ENCODE results near the gene GLYATL3.

GLYATL3 gene

DNA sequence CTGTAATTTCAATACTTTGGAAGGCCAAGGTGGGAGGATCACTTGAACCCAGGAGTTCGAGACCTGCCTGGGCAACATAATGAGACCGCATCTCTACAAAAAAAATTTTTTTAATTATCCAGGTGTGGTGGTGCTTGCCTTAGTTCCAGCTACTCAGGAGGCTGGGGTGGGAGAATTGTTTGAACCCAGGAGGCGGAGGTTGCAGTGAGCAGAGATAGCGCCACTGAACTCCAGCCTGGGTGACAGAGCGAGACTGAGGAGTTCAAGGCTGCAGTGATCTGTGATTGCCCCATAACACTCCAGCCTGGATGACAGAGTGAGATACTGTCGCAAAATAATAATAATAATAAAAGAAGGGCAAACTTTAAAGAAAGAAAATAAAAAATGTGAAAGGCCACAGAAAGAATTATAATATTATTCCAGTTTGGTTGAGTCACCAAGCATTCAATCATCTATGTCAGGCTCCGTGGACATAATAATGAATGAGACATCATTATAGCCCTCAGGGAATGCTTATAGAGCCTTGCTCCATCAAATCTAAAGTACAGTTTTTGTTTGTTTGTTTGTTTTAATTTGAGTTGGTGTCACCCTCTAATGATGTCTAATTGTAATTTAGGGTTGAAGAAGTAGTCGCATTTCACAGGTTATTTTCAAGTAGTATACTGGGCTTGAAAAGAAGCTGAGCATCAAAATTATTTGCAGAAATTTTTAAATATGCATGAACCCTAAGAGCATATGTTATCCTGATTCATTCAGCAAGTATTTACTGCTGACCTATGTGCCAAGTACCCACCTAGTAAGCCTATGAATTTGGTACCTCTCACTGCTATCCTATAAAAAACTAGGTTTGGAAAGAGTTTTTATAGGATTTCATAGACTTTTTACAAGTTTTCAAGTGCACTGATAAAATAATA is 15.1 kb downstream of the GLYATL3 start:
- no peak for DNase-seq (ENCODE audit: low read depth in 3 of 3)

DNA sequence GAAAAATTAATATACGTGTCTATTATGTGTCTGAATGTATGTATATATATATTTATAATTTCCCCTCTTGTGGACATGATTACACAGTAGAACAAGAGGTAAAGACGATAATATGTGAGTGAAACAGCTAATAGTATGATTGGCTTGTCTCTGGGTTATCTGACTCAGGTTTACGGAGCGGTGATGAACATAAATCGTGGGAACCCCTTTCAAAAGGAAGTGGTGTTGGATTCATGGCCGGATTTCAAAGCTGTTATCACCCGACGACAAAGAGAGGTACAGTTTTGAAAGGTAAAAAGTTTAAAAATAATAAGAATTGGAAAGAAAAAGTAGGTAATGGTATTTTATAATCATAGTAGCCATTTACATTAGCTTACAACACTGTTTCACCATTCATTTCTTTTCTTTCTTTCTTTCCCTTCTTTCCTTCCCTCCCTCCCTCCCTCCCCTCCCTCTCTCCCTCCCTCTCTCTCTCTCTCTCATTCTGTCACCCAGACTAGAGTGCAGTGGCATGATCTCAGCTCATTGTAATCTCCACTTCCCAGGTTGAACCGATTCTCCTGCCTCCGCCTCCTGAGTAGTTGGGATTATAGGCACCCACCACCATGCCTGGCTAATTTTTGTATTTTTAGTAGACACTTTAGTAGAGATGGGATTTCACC is 15.9 kb downstream of the GLYATL3 start:
- DNase-seq (ENCODE audit: low read depth in 3 of 3) = no peak

DNA sequence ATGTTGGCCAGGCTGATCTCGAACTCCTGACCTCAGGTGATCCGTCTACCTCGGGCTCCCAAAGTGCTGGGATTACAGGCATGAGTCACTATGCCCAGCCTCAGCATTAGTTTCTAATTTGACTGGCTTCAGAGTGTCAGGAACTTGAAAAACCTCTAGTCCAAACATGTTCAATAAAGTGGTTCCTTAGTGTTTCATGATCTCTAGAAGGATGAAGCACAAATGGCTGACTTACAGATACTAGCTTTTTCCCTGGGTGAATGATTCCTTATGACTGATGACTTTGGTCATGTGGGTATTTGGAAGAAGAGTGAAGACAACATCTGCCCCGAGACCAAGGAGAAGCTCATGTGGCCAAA is 16.4 kb downstream of the GLYATL3 start:
- DNase-seq (ENCODE audit: low read depth in 3 of 3) = no peak

DNA sequence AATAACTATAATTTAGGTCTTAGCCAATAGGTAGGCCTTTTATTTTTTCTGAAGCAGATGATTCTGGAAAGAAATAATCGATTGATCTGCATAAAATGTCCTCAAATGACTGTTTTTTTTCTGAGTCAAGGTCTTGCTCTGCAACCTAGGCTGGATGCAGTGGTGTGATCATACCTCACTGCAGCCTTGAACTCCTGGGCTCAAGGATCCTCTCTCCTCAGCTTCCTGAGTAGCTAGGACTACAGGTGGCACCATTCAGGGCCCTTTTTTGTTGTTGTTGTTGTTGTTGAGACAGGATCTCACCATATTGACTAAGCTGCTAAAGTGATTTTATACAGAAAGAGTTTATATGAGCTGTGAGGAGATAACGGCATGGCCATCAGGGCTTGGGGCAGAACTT is 18.2 kb downstream of the GLYATL3 start:
- no peak for DNase-seq (ENCODE audit: low read depth in 3 of 3)

DNA sequence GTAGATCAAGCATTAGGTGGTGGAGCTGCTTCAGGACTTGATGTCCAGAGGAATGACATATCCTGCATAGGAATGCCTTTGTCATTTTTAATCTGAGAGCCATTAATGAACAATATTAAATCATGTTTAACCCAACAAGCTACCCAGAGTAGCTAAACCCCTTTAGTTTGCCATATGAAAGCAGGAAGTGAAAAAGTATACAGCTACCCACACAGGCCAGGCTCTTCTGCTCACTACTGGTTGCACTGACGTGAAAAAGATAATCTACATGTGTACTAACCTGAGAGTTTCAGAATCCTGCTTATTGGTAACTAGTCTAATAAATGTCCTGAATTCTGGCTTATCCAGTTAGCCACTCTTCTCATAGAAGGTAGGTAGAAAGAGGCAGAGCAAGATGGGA is 19.9 kb downstream of the GLYATL3 start:
- no peak for DNase-seq (ENCODE audit: low read depth in 3 of 3)

DNA sequence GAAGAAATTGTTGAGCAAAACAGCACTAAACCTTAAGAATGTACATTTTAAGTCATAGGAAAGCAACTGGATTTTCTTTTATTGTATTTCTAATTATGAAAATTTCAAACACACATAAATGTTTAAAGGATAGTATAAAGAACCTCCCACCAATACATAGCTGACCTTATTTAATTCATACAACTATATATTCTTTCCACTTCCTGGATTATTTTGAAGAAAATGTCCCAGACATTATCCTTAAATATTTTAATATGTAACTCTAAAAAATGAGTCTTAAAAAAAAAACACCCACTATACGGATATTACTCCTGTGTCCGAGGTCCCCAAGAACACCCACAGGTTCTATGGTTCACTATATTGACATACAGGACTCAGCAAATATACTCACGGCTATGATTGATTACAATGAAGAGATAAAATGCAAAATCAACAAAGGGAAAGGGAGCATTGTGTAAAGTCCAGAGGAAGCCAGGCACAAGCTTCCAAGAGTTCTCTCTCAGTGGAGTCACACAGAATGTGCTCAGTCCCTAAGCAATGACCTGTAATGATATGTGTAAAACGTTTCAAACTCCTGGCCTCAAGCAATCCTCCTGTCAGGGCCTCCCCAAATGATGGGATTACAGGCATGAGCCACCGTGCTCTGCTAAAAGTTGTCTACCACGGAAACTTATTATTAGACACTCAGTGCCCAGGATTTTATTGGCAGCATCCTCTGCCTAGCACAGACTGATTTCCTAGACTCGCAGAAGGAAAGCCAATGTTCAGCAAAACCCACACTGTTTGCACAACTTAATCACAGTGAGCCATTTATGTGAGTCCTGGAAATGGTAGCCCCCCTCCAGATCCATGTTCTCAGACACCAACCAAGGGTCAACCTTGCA is 23.2 kb downstream of the GLYATL3 start:
- DNase-seq (ENCODE audit: low read depth in 3 of 3) = no peak

DNA sequence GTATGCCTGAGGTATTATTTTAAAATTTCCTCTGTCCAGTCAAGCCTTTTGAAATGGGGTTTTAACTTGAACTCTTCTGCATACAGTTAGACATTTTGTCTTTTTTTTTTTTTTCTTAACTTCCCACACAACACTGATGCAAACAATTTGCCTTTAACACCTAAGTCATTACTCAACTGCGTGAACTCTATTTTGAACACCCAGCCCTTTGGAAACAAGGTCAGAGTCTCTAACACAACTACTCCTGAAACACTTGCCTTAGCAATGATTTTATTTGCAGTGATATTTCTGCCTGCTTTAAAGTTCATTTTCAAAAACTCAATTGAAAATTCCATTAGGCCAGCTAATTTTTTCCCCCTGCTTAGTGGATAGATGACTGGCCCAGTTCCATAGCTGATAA is 24.2 kb downstream of the GLYATL3 start:
- no peak for DNase-seq (ENCODE audit: low read depth in 3 of 3)

DNA sequence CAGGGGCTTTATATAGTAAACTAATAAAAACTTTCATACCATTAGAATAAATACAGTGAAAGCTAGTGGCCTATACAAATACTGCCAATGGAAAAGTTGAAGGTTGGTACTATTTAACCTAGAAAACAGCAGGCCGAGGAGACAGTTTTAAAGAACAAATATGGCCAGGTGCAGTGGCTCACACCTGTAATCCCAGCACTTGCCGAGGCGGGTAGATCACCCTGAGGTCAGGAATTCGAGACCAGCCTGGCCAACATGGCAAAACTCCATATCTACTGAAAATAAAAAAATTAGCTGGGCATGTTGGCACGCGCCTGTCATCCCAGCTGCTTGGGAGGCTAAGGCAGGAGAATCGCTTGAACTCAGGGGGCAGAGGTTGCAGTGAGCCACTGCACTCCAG is 24.8 kb downstream of the GLYATL3 start:
- no peak for DNase-seq (ENCODE audit: low read depth in 3 of 3)

DNA sequence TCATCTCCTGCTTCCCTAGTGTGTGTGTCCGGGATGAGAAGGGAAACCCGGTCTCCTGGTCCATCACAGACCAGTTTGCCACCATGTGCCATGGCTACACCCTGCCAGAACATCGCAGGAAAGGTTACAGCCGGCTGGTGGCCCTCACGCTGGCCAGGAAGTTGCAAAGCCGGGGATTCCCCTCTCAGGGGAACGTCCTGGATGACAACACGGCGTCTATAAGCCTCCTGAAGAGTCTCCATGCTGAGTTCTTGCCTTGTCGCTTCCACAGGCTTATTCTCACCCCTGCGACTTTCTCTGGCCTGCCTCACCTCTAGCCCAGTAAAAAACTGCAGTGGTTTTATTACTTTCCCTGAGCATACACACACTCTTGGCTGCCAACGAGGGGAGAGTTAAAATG is 26.9 kb downstream of the GLYATL3 start:
- DNase-seq (ENCODE audit: low read depth in 3 of 3) = no peak

DNA sequence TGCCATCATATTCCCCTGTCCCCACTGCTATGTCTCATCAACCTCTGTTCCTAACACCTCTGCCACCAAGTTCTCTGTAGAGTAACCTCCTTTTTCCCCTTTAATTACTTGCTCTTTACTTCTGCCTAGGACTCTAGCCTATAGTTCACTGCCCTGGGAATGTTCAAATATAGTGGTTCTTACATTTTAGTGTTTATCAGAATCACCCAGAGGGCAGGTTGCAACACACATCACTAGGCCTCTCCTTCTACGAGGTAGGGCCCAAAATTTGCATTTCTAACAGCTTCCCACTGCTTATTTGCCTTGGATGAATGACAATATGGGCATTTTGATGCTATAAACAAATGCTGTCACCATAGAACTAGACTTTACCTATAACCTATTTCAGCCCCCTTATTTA is 27.6 kb downstream of the GLYATL3 start:
- no peak for DNase-seq (ENCODE audit: low read depth in 3 of 3)

DNA sequence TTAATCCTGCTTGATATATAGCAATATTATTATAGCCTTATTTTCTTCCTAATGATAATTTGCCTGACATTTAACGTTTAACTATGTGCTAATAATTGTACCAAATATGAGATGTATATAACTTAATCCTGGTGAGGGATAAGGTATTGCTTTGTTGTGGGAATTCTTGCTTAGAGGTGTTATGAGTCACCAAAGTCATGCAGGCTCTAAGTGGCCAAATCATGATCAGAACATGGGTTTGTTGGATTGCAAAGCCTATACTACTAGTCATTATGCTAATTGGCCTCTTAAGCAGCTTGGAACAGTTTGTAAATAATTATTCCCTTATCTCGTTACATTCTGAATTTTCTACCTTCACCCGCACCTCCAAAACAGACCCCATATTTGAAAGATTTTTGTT is 28.8 kb downstream of the GLYATL3 start:
- no peak for DNase-seq (ENCODE audit: low read depth in 3 of 3)

DNA sequence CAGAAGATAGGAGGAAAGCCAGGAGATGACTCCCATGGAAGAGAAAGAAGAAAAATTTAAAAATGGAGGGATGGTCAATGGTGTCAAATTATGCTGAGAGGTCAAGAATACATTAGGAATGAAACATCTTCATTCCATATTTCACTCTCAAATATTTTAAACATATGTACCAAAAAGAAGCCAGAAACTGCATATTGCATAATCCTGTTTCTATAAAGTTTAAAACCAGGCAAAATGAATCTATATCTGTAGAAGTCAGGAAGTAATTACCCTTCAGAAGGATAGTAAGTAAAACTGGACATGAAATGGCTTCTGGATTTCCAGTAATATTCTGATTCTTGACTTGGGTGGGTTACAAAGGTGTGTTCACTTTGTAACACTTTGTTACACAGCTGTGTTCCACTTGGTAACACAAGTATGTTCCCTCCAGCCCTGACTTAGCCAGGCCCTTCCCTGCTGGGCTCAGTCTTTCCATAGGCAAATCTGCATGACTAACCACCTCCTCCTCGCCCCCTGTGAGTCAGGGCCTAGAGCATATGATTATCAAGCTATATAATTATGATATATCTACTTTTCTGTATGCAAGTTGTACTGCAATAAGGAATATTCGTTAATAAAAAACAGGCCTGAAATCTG is 30.5 kb downstream of the GLYATL3 start:
- DNase-seq (ENCODE audit: low read depth in 3 of 3) = no peak

DNA sequence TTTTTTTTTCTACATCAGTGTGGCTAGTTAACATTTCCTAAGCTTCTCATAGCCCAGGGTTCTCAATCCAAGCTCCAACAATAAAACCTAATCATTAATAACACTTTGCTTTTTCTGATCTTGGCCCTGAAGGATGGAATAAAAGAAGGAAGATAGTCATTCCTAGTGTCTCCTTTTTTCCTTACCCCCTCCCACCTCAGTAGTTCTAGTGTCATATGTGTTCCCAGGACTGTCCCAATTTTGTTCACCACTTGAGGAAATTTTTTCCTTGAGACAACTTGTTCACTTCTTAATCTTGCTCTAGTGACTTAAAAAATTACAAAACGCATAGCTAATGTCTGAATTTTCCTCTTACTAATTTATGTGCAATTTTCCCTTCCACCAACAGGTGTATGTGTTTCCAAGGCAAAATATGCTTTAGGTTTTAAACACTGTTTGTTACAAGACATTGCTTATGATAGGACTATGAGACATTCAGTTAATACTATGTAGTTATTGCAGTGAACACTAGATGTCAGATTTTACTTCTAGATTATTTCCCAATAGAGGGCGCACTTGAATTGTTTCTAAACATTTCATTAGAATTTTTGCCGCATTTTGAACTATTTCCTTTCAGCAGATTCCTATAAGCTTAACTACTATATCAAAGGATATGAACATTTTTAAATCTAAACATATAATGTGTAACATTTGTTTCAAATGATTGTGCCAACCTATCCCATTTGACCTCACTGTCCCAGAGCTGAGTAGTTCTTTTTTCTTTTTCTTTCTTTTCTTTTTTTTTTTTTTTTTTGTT is 32.2 kb downstream of the GLYATL3 start:
- no peak for DNase-seq (ENCODE audit: low read depth in 3 of 3)

DNA sequence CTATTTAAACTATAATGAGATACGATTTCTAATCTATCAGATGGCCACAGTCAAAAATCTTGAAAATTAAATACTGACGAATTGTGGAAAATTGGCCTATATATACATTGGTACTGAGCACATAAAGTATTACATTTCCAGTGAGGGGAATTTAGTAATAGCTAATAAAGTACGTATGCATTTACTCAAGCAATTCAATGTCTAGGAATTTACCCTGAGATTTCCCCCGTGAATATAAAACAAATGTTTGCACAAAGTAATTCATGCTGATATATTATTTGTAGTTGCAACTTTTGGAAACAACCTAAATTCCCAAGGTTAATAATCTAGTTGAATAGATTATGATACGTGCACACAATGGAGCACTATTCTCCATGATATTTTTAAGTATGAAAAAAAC is 36.1 kb downstream of the GLYATL3 start:
- no peak for DNase-seq (ENCODE audit: low read depth in 3 of 3)

DNA sequence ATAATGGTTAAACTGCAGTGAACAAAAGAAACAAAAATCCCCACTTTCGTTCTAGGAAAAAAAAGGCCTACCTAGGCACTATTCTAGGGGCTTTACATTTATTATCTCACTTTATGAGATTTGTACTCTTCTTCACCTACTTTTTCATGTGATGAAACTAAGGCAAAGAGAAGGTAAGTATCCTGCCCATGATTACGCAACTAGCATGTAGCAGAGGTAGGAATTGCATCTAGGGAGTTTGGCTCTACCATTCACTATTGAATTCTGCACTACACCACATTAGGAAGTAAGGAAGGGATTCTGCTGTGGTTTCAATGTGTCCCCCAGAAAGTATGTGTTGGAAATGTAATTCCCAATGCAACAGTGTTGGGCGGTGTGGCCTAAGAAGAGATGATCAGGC is 39.4 kb downstream of the GLYATL3 start:
- no peak for DNase-seq (ENCODE audit: low read depth in 3 of 3)

DNA sequence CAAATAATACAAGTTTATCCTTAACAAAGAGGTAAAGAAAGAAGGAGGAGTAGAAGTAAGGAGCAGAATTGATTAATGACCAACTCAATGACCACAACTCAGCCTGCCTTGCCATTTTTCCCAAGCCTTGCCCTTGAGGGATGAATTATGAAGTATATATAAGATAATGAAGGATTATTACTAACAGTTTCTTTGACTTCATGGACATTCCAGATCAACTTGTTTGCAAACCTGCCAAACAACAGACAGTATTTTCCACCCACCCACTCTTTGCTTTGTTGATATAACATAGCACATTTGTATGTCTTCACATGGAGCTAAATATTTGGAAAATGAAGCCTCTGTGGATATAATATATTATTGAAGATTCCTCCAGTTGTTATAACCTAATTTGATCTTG is 40.9 kb downstream of the GLYATL3 start:
- no peak for DNase-seq (ENCODE audit: low read depth in 3 of 3)

DNA sequence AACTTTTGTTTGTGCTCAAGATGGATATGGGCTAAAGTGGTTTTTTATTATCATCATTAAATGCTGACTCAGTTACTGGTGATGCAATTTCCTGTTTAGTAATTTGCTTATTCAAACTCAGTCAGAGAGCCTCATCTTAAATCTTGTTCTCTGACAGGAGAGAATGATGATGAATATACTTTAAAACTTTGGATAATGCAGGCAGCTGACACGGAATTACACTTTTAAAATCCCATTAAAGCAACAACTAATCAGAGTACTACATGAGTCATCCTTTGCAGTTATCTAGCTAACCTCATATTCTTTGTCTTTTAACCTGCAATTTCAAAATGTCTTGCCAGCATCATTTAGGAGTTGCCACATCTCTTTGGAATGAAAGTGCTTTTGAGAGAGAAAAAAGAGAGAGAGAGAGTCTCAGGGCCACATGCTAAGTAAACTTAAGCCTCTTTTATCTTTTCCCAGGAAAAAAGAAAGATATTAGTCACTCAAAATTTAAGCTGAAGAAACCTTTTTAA is 41.5 kb downstream of the GLYATL3 start:
- DNase-seq (ENCODE audit: low read depth in 3 of 3) = no peak

DNA sequence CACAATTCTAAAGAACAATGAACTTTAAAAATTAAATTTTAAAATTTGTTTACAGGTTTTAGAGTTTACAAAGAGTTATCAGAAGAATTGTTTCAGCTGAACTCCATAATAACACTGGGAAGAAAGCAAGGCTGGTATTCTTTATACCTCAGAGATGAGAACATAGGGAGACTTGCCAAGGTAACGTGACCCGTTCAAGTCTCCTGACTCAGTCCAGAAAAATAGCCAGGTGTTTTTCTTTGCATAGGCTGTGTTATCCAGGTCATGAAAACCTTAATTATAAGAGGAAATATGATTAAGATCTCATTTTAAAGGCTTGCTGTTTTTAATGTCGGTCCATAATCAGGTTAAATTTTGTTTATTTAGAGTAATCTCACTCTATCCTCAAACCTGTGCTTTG is 42.2 kb downstream of the GLYATL3 start:
- DNase-seq (ENCODE audit: low read depth in 3 of 3) = no peak

DNA sequence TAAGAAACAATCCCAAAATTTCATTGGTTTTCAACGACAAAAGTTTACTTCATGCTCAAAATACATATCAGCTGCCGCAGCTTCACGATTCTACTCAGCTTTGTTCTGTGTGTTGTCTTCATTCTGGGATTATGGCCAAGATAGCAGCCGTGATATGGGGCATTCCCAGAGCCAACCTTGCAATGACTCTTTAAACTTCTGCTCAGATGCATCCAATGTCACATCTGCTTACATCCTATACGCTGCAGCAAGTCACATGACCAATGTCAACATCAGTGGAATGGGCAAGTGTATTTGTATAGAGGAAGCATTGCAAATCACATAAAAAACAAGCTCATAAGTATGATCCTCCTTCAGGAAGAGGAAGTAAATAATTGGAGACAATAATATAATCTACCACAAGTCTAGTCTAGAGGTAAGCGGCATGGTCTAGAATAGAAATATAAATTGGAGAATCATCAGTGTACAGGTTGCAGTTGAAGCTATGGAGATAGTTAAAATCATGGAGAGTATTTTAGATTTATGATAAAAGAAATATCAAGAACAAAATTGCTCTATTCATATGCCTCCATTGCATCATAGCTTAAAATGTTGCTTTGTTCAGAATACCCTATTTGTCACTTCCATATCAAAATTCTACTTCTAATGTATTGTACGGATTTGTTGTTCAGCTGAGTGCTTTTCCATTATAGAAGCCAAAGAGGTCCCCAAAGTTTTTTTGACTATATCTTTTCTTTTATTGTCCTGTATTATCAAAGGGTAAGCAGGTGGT is 43.5 kb downstream of the GLYATL3 start:
- DNase-seq (ENCODE audit: low read depth in 3 of 3) = no peak

DNA sequence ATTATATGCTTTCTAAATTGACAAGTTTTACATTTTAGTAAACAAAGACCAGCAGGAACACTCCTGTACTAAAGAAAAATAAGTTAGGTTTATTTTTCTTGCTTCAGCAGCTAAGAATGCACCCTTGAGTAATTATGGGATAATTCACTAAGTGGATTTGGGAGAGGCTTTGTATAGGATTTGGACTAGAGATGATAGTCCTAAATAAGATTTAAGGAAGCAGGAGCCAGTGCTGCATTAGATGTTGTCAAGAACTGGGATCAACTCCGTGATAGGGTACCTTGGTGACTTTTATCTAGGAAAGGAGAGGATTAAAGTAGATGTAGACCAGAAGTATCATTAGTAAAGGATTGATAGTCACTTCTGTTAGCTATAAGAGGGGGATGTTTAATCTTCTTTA is 46.6 kb downstream of the GLYATL3 start:
- DNase-seq (ENCODE audit: low read depth in 3 of 3) = no peak
